SK-N-SH (cell line): ENCODE data around the gene SNAP23. TPM values are rescaled to one million over a fixed set of nuclear protein-coding genes. Genes with fewer than 3 reads are reported as not detected.

Source experiments
- CTCF ChIA-PET: fragments of 300-600, 350-600 bp; formaldehyde crosslinking; extraction: SDS; loops from one replicate; lab custom pipeline; 2021; lab: Yijun Ruan, JAX
- POLR2A ChIA-PET: fragments of 350-600 bp; sonication (Branson Sonifier 250); formaldehyde crosslinking; extraction: SDS; loops from one replicate; lab custom pipeline; 2020; ENCODE audit warnings: antibody characterized with exemption, inconsistent platforms; lab: Yijun Ruan, JAX
- DNase-seq: peaks from one replicate; pipeline ENCODE4 v3.0.0; 2012
- H2AFZ ChIP-seq: fragments of 200-600 bp; sonication (generic); 2 replicates; pipeline ENCODE4 v1.8.1; 2016; ENCODE audit warnings: antibody characterized with exemption, mild to moderate bottlenecking, low read depth
- H3F3A ChIP-seq: fragments of 200-600 bp; sonication (generic); replicated peaks from 2 replicates; pipeline ENCODE3; 2016; ENCODE audit warnings: antibody characterized with exemption, mild to moderate bottlenecking; ENCODE audit not compliant: insufficient read depth
- H3K27ac ChIP-seq, 2 experiments: fragments of 200-500 bp in 1 of 2; fragments of 200-600 bp in 1 of 2; sonication (Bioruptor generic) in 1 of 2; sonication (generic), shearing (Covaris generic) in 1 of 2; 2 replicates each; pipeline versions ENCODE4 v1.5.1 to v1.6.1; 2014 to 2016; ENCODE audit warnings: low read depth in 2 of 2, inconsistent platforms in 1 of 2, low read length in 1 of 2, mild to moderate bottlenecking in 1 of 2, mixed read lengths in 1 of 2
- H3K27me3 ChIP-seq: fragments of 200-600 bp; sonication (generic), shearing (Covaris generic); 2 replicates; pipeline ENCODE4 v1.6.1; 2016; ENCODE audit warnings: mixed run types; ENCODE audit not compliant: insufficient read depth
- H3K36me3 ChIP-seq, 2 experiments: fragments of 200-500 bp in 1 of 2; fragments of 200-600 bp in 1 of 2; sonication (Bioruptor generic) in 1 of 2; sonication (generic) in 1 of 2; replicated peaks in 1 of 2; 2 replicates each; pipeline versions ENCODE3 to v1.5.1; 2014 to 2016; ENCODE audit warnings: low read length in 1 of 2, mild to moderate bottlenecking in 1 of 2; ENCODE audit not compliant: insufficient read depth in 2 of 2, control insufficient read depth in 1 of 2
- H3K4me1 ChIP-seq, 2 experiments: fragments of 200-500 bp in 1 of 2; fragments of 200-600 bp in 1 of 2; sonication (Bioruptor generic) in 1 of 2; sonication (generic), shearing (Covaris generic) in 1 of 2; 2 replicates each; pipeline versions ENCODE4 v1.5.1 to v1.6.1; 2014 to 2016; ENCODE audit warnings: low read depth in 1 of 2, low read length in 1 of 2, mixed run types in 1 of 2; ENCODE audit not compliant: insufficient read depth in 2 of 2, control insufficient read depth in 1 of 2
- H3K4me2 ChIP-seq: fragments of 200-600 bp; sonication (generic), shearing (Covaris generic); 2 replicates; pipeline ENCODE4 v1.6.1; 2017; ENCODE audit warnings: mixed run types
- H3K4me3 ChIP-seq, 2 experiments: fragments of 200-500 bp in 1 of 2; fragments of 200-600 bp in 1 of 2; sonication (Bioruptor generic) in 1 of 2; sonication (generic), shearing (Covaris generic) in 1 of 2; 2 replicates each; pipeline versions ENCODE4 v1.5.1 to v1.8.1; 2014 to 2016; ENCODE audit warnings: low read depth in 2 of 2, inconsistent platforms in 1 of 2, low read length in 1 of 2, mild to moderate bottlenecking in 1 of 2, mixed read lengths in 1 of 2, moderate library complexity in 1 of 2
- H3K79me2 ChIP-seq: fragments of 200-600 bp; sonication (generic); 2 replicates; pipeline ENCODE4 v1.8.1; 2017; ENCODE audit warnings: mild to moderate bottlenecking; ENCODE audit not compliant: insufficient read depth
- H3K9ac ChIP-seq: fragments of 200-600 bp; sonication (generic); 2 replicates; pipeline ENCODE4 v1.6.1; 2017; ENCODE audit warnings: mixed run types
- H3K9me2 ChIP-seq: fragments of 200-600 bp; sonication (generic); 2 replicates; pipeline ENCODE4 v1.6.1; 2017; ENCODE audit warnings: mixed run types
- H3K9me3 ChIP-seq: fragments of 200-600 bp; sonication (generic); 2 replicates; pipeline ENCODE4 v1.6.1; 2017; ENCODE audit warnings: mixed run types, mild to moderate bottlenecking, moderate library complexity
- H4K20me1 ChIP-seq: fragments of 200-600 bp; sonication (generic); 2 replicates; pipeline ENCODE4 v1.6.1; 2017; ENCODE audit warnings: mild to moderate bottlenecking, mixed run types; ENCODE audit not compliant: insufficient read depth
- CHD2 ChIP-seq: fragments of 150-350 bp; IDR thresholded peaks from 2 replicates; pipeline ENCODE4 v1.6.1; 2018; ENCODE audit warnings: low read length; ENCODE audit not compliant: partially characterized antibody
- ELF1 ChIP-seq: IDR thresholded peaks from 2 replicates; pipeline ENCODE4 v1.4.0; 2012
- EP300 ChIP-seq, 2 experiments: IDR thresholded peaks; 2 replicates each; pipeline versions ENCODE4 v1.4.0 to v1.6.1; 2012; ENCODE audit warnings: borderline replicate concordance in 1 of 2, low read depth in 1 of 2, low read length in 1 of 2
- FOXJ3 ChIP-seq: sonication (generic); formaldehyde crosslinking; IDR thresholded peaks from 2 replicates; pipeline ENCODE4 v1.5.1; 2020; ENCODE audit warnings: mild to moderate bottlenecking, missing genetic modification reagents
- GABPA ChIP-seq: IDR thresholded peaks from 2 replicates; pipeline ENCODE4 v1.4.0; 2012; ENCODE audit warnings: low read depth, mild to moderate bottlenecking
- MEF2A ChIP-seq: IDR thresholded peaks from 2 replicates; pipeline ENCODE4 v1.4.0; 2012; ENCODE audit warnings: low read depth, borderline replicate concordance
- NFIC ChIP-seq: IDR thresholded peaks from 2 replicates; pipeline ENCODE4 v1.4.0; 2012; ENCODE audit warnings: borderline replicate concordance
- POLR2AphosphoS5 ChIP-seq: IDR thresholded peaks from 2 replicates; pipeline ENCODE4 v1.6.1; 2012; ENCODE audit warnings: low read depth, low read length
- RAD21 ChIP-seq: IDR thresholded peaks from 2 replicates; pipeline ENCODE4 v1.6.1; 2012; ENCODE audit warnings: mild to moderate bottlenecking, low read length
- RFX5 ChIP-seq: IDR thresholded peaks from 2 replicates; pipeline ENCODE4 v1.6.1; 2012; ENCODE audit warnings: mild to moderate bottlenecking, improper control_type of control experiment, low read length
- RXRA ChIP-seq: IDR thresholded peaks from 2 replicates; pipeline ENCODE4 v1.4.0; 2012; ENCODE audit warnings: low read depth, mild to moderate bottlenecking, borderline replicate concordance
- SIN3A ChIP-seq: IDR thresholded peaks from 2 replicates; pipeline ENCODE4 v1.6.1; 2012; ENCODE audit warnings: low read depth, mild to moderate bottlenecking, low read length, moderate library complexity, borderline replicate concordance
- TEAD4 ChIP-seq: IDR thresholded peaks from 2 replicates; pipeline ENCODE4 v1.4.0; 2012; ENCODE audit warnings: mild to moderate bottlenecking, borderline replicate concordance; ENCODE audit not compliant: insufficient read depth
- YY1 ChIP-seq: IDR thresholded peaks from 2 replicates; pipeline ENCODE4 v1.4.0; 2012; ENCODE audit warnings: low read depth, mild to moderate bottlenecking
- WGBS: methylation state at CpG from one replicate; pipeline ENCODE4 v1.1.6; 2017; ENCODE audit warnings: low lambda C conversion rate; 5-methylcytosine and 5-hydroxymethylcytosine counted together
- polyA plus RNA-seq, 3 experiments: library from polyadenylated mRNA; depleted of rRNA; stranded (reverse); fragments of >200 nt; gene quantifications; 2 replicates each; pipeline ENCODE4 v1.2.3, GENCODE V29; 2012
- TF ChIP-seq, protein P1 (sequence below): fragments of 150-350 bp; IDR thresholded peaks from 2 replicates; pipeline ENCODE4 v1.6.1; 2017; ENCODE audit warnings: antibody characterized with exemption, low read length, low read depth, borderline replicate concordance
- TF ChIP-seq, protein P2 (sequence below): IDR thresholded peaks from 2 replicates; pipeline ENCODE4 v1.6.1; 2012; ENCODE audit warnings: mild to moderate bottlenecking, low read depth, low read length, moderate library complexity
- TF ChIP-seq, protein P3 (sequence below): IDR thresholded peaks from 2 replicates; pipeline ENCODE4 v1.4.0; 2012; ENCODE audit warnings: low read depth
- TF ChIP-seq, protein P4 (sequence below): fragments of 200-600 bp; sonication (generic); IDR thresholded peaks from 2 replicates; pipeline ENCODE4 v1.6.1; 2017; ENCODE audit warnings: antibody characterized with exemption, mild to moderate bottlenecking, moderate library complexity
- TF ChIP-seq, protein P5 (sequence below): IDR thresholded peaks from 2 replicates; pipeline ENCODE4 v1.4.0; 2012; ENCODE audit warnings: low read depth, borderline replicate concordance

The SNAP23 gene
- polyA plus RNA-seq, 1 of the 3 experiments (the other 2 are of a cell fraction), result 39.2 TPM

DNA sequence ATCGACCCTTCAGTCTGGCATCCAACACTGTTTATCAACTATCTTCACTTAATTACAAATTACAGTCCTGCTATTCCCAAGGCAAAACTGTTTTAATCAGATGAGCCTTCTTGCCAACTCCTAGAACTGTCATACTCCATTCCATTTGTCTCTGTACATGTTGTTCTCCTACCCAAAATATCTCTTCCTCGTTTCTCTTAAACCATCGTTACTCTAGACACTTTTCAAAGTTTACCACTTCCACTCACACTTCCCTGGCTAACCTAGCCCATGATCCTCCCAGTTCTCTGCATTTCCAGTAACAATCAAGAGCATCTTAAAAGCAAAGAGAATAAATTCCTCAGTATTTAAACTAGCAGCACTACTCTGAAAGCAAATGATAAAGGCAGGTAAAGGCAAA, 24.4 kb upstream of the SNAP23 start:
- Histone ChIP-seq H3K9me3 (no peaks in the 10 kb centered on the region), H3K4me3 (no peak overlapping the region), H3K4me2 (no peak overlapping the region), H3K9me2 (no peaks in the 10 kb centered on the region), H3F3A (peaks cover 11% of the 10 kb centered on the region), H3K4me1 (peaks cover 0 to 5% of the 10 kb centered on the region in 2 experiments; a peak in 1 of 4 replicates), H3K27me3 (no peaks in the 10 kb centered on the region), H2AFZ (no peak overlapping the region), H3K36me3 (peaks cover 0 to 16% of the 10 kb centered on the region in 2 experiments), H3K27ac (no peak overlapping the region), H4K20me1 (no peaks in the 10 kb centered on the region), H3K79me2 (peaks cover 38% of the 10 kb centered on the region), H3K9ac (no peak overlapping the region)
- DNase-seq, result no peak
- 79% methylated on average over 3 of the region's 3 CpGs for whole genome bisulfite sequencing
- no peak for TF ChIP-seq NFIC
- TF ChIP-seq, protein P1, sequence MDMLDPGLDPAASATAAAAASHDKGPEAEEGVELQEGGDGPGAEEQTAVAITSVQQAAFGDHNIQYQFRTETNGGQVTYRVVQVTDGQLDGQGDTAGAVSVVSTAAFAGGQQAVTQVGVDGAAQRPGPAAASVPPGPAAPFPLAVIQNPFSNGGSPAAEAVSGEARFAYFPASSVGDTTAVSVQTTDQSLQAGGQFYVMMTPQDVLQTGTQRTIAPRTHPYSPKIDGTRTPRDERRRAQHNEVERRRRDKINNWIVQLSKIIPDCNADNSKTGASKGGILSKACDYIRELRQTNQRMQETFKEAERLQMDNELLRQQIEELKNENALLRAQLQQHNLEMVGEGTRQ, result no peak
- TF ChIP-seq RFX5, result no peak
- TF ChIP-seq GABPA, result no peak
- no peak for TF ChIP-seq EP300 (IDR thresholded peaks at IDR 0.05; ENCODE audit: borderline replicate concordance in 1 of 2, low read depth in 1 of 2, low read length in 1 of 2)
- CTCF ChIA-PET, result interaction anchor here (1.0 to 2.2 kb wide), 13 partner anchors 9 to 482 kb away, joined by 3 to 11 read pairs (median 4); no protein-coding TSS in a partner anchor
- POLR2A ChIA-PET, result no interaction called here

DNA sequence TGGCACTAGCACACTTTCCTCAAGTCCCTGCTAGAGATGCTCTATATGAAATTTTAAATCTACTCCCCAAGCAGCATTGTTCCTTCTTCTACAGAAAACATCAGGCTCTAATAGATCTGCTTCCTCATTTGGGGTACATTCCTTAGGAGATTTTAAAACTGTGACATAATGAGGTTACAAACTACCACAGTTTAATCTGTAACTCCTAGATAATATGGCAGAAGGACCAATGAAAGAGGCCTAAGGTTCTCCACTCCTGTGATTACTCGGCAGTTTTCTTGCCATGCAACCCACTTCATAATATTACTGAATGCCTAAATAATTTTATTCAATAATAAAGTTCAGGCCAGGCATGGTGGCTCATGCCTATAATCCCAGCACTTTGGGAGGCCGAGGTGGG, 20.6 kb upstream of the SNAP23 start:
- Histone ChIP-seq H3K4me1 (peaks cover 0 to 5% of the 10 kb centered on the region in 2 experiments; a peak in 1 of 4 replicates), H3K9ac (no peak overlapping the region), H3K27me3 (no peaks in the 10 kb centered on the region), H3K4me3 (no peak overlapping the region), H3K79me2 (peaks cover 50% of the 10 kb centered on the region), H3F3A (peaks cover 21% of the 10 kb centered on the region), H3K4me2 (no peak overlapping the region), H3K27ac (peak overlapping the region in 1 of 2 experiments; percentile 13; a peak in 1 of 4 replicates), H3K36me3 (peaks cover 0 to 12% of the 10 kb centered on the region in 2 experiments), H3K9me2 (no peaks in the 10 kb centered on the region), H3K9me3 (no peaks in the 10 kb centered on the region), H4K20me1 (no peaks in the 10 kb centered on the region), H2AFZ (no peak overlapping the region)
- DNase-seq, result no peak
- POLR2A ChIA-PET, result interaction anchor here (0.6 kb wide), 1 partner anchor 267 kb away, joined by 4 read pairs; the partner anchor contains the start of gene VPS39
- CTCF ChIA-PET, result interaction anchor here (1.1 to 1.7 kb wide), 2 partner anchors 10 to 13 kb away, joined by 4 to 6 read pairs; no protein-coding TSS in a partner anchor
- 92% methylated on average over 2 of the region's 2 CpGs for WGBS
- TF ChIP-seq RAD21 (no peak), FOXJ3 (CRISPR knock-in tag) (no peak), RXRA (no peak), EP300 (IDR thresholded peaks at IDR 0.05; ENCODE audit: borderline replicate concordance in 1 of 2, low read depth in 1 of 2, low read length in 1 of 2) (no peak), POLR2AphosphoS5 (no peak), YY1 (no peak), CHD2 (no peak), TEAD4 (no peak), NFIC (no peak), MEF2A (no peak), SIN3A (no peak), ELF1 (no peak)
- TF ChIP-seq, protein P2, sequence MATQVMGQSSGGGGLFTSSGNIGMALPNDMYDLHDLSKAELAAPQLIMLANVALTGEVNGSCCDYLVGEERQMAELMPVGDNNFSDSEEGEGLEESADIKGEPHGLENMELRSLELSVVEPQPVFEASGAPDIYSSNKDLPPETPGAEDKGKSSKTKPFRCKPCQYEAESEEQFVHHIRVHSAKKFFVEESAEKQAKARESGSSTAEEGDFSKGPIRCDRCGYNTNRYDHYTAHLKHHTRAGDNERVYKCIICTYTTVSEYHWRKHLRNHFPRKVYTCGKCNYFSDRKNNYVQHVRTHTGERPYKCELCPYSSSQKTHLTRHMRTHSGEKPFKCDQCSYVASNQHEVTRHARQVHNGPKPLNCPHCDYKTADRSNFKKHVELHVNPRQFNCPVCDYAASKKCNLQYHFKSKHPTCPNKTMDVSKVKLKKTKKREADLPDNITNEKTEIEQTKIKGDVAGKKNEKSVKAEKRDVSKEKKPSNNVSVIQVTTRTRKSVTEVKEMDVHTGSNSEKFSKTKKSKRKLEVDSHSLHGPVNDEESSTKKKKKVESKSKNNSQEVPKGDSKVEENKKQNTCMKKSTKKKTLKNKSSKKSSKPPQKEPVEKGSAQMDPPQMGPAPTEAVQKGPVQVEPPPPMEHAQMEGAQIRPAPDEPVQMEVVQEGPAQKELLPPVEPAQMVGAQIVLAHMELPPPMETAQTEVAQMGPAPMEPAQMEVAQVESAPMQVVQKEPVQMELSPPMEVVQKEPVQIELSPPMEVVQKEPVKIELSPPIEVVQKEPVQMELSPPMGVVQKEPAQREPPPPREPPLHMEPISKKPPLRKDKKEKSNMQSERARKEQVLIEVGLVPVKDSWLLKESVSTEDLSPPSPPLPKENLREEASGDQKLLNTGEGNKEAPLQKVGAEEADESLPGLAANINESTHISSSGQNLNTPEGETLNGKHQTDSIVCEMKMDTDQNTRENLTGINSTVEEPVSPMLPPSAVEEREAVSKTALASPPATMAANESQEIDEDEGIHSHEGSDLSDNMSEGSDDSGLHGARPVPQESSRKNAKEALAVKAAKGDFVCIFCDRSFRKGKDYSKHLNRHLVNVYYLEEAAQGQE, result no peak
- TF ChIP-seq, protein P3, sequence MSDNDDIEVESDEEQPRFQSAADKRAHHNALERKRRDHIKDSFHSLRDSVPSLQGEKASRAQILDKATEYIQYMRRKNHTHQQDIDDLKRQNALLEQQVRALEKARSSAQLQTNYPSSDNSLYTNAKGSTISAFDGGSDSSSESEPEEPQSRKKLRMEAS, result no peak
- TF ChIP-seq, protein P4, sequence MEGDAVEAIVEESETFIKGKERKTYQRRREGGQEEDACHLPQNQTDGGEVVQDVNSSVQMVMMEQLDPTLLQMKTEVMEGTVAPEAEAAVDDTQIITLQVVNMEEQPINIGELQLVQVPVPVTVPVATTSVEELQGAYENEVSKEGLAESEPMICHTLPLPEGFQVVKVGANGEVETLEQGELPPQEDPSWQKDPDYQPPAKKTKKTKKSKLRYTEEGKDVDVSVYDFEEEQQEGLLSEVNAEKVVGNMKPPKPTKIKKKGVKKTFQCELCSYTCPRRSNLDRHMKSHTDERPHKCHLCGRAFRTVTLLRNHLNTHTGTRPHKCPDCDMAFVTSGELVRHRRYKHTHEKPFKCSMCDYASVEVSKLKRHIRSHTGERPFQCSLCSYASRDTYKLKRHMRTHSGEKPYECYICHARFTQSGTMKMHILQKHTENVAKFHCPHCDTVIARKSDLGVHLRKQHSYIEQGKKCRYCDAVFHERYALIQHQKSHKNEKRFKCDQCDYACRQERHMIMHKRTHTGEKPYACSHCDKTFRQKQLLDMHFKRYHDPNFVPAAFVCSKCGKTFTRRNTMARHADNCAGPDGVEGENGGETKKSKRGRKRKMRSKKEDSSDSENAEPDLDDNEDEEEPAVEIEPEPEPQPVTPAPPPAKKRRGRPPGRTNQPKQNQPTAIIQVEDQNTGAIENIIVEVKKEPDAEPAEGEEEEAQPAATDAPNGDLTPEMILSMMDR, result no peak
- TF ChIP-seq, protein P5, sequence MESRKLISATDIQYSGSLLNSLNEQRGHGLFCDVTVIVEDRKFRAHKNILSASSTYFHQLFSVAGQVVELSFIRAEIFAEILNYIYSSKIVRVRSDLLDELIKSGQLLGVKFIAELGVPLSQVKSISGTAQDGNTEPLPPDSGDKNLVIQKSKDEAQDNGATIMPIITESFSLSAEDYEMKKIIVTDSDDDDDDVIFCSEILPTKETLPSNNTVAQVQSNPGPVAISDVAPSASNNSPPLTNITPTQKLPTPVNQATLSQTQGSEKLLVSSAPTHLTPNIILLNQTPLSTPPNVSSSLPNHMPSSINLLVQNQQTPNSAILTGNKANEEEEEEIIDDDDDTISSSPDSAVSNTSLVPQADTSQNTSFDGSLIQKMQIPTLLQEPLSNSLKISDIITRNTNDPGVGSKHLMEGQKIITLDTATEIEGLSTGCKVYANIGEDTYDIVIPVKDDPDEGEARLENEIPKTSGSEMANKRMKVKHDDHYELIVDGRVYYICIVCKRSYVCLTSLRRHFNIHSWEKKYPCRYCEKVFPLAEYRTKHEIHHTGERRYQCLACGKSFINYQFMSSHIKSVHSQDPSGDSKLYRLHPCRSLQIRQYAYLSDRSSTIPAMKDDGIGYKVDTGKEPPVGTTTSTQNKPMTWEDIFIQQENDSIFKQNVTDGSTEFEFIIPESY, result no peak
